Ascending aorta (tissue), 2 donors: ENCODE results near the gene FAM78A. TPM values are rescaled to one million over a fixed set of nuclear protein-coding genes. Genes with fewer than 3 reads are reported as not detected.

ENCODE experiments used
- DNase-seq, 2 donors: peaks; one replicate each; pipeline ENCODE4 v3.0.0-alpha.2; 2019; ENCODE audit warnings: low spot score in 2 of 2
- H3K27ac ChIP-seq, 2 donors: fragments of 200-600 bp; sonication (generic); one replicate each; pipeline ENCODE4 v1.5.1; 2016 to 2017; ENCODE audit warnings: mild to moderate bottlenecking in 1 of 2
- H3K27me3 ChIP-seq: fragments of 200-600 bp; sonication (generic); one replicate; pipeline ENCODE4 v1.5.1; 2017
- H3K36me3 ChIP-seq, 2 donors: fragments of 200-600 bp; sonication (generic); one replicate each; pipeline ENCODE4 v1.5.1; 2016
- H3K4me1 ChIP-seq, 2 donors: fragments of 200-600 bp; sonication (generic); one replicate each; pipeline ENCODE4 v1.5.1; 2016 to 2017; ENCODE audit warnings: mild to moderate bottlenecking in 1 of 2
- H3K4me3 ChIP-seq, 2 donors: fragments of 200-600 bp; sonication (generic); one replicate each; pipeline ENCODE4 v1.5.1; 2016 to 2017; ENCODE audit warnings: mild to moderate bottlenecking in 1 of 2
- H3K9me3 ChIP-seq, 2 donors: fragments of 200-600 bp; sonication (generic); one replicate each; pipeline ENCODE4 v1.5.1; 2016
- CTCF ChIP-seq, 3 experiments: fragments of 200-600 bp in 2 of 3; fragments of 450-650 bp in 1 of 3; sonication (generic) in 2 of 3; IDR thresholded peaks; one replicate each; pipeline ENCODE4 v1.5.1; 2016 to 2019; ENCODE audit warnings: antibody characterized with exemption in 3 of 3, mild to moderate bottlenecking in 1 of 3, moderate library complexity in 1 of 3
- intact Hi-C: fragments of 100-400 bp; cut with DNase I; formaldehyde crosslinking; loops from one replicate; pipeline ENCODE4 v1.15.1; 2023
- total RNA-seq: library from RNA; depleted of rRNA; stranded (reverse); fragments of >200 nt; gene quantifications from one replicate; pipeline ENCODE4 v1.1.0, GENCODE V29; 2016

The FAM78A gene
- total RNA-seq, 1 donor from 2014 or later, result 6.2 TPM

- DNase-seq, result peak; percentile 42 to 86
- Histone ChIP-seq H3K4me3 (peak overlapping the region in 1 of 2 donors; percentile 36), H3K27ac (peak overlapping the region; percentile 16 to 35), H3K27me3 (no peaks in the 10 kb centered on the region), H3K36me3 (peaks cover 20 to 21% of the 10 kb centered on the region in 2 donors), H3K9me3 (no peaks in the 10 kb centered on the region), H3K4me1 (peaks cover 3 to 7% of the 10 kb centered on the region in 2 donors)
- intact Hi-C loops, result no loop called here
- no peak for TF ChIP-seq CTCF (IDR thresholded peaks at IDR 0.05)
Observed at GRCh38 chr9:131237931-131238401, 38.3 kb downstream of the FAM78A start.

- no peak overlapping the region for H3K4me3 ChIP-seq
- H3K4me1 ChIP-seq, result peaks cover 3 to 7% of the 10 kb centered on the region in 2 donors
- H3K27ac ChIP-seq, result no peak overlapping the region
- H3K9me3 ChIP-seq, result no peaks in the 10 kb centered on the region
- DNase-seq, result no peak
- H3K27me3 ChIP-seq, result no peaks in the 10 kb centered on the region
- intact Hi-C loops, result no loop called here
- H3K36me3 ChIP-seq, result peaks cover 27 to 28% of the 10 kb centered on the region in 2 donors
- no peak for TF ChIP-seq CTCF (IDR thresholded peaks at IDR 0.05)
Observed at GRCh38 chr9:131237291-131237690, 39.0 kb downstream of the FAM78A start.

GRCh38 chr9:131236761-131237160 lies 39.5 kb downstream of the FAM78A start:
- intact Hi-C loops, result no loop called here
- no peak for TF ChIP-seq CTCF (IDR thresholded peaks at IDR 0.05)
- H3K4me3 ChIP-seq, result no peak overlapping the region
- no peaks in the 10 kb centered on the region for H3K27me3 ChIP-seq
- peaks cover 32 to 33% of the 10 kb centered on the region in 2 donors for H3K36me3 ChIP-seq
- no peaks in the 10 kb centered on the region for H3K9me3 ChIP-seq
- no peak for DNase-seq
- H3K27ac ChIP-seq, result no peak overlapping the region
- H3K4me1 ChIP-seq, result peaks cover 3 to 7% of the 10 kb centered on the region in 2 donors

GRCh38 chr9:131236161-131236560 lies 40.1 kb downstream of the FAM78A start:
- TF ChIP-seq CTCF (IDR thresholded peaks at IDR 0.05), result no peak
- intact Hi-C loops, result no loop called here
- H3K27me3 ChIP-seq, result no peaks in the 10 kb centered on the region
- DNase-seq, result no peak
- H3K36me3 ChIP-seq, result peaks cover 37 to 39% of the 10 kb centered on the region in 2 donors
- H3K9me3 ChIP-seq, result no peaks in the 10 kb centered on the region
- no peak overlapping the region for H3K4me3 ChIP-seq
- H3K27ac ChIP-seq, result no peak overlapping the region
- H3K4me1 ChIP-seq, result peaks cover 3 to 7% of the 10 kb centered on the region in 2 donors

GRCh38 chr9:131235480-131235851 lies 40.8 kb downstream of the FAM78A start:
- H3K27me3 ChIP-seq, result no peaks in the 10 kb centered on the region
- no peak overlapping the region for H3K4me3 ChIP-seq
- no peak overlapping the region for H3K27ac ChIP-seq
- peaks cover 3 to 7% of the 10 kb centered on the region in 2 donors for H3K4me1 ChIP-seq
- H3K36me3 ChIP-seq, result peaks cover 39 to 46% of the 10 kb centered on the region in 2 donors
- H3K9me3 ChIP-seq, result no peaks in the 10 kb centered on the region
- DNase-seq, result no peak
- TF ChIP-seq CTCF (IDR thresholded peaks at IDR 0.05), result no peak
- intact Hi-C loops, result no loop called here
